ENCODE measurements around the gene ASB10. TPM values are rescaled to one million over a fixed set of nuclear protein-coding genes. Genes with fewer than 3 reads are reported as not detected.

ASB10 gene
- total and polyA plus RNA-seq, 2 of the 13 experiments (the other 11 are each of a cell fraction or from before 2014, with no cell fraction given): not detected

- TF ChIP-seq ZNF710 (CRISPR knock-in tag; IDR thresholded peaks at IDR 0.05; ENCODE audit: borderline replicate concordance) (peak; percentile 38; the same call in 1 of the 2 replicates), SRY (CRISPR knock-in tag; IDR thresholded peaks at IDR 0.05) (0 out of 2 replicates have a peak, but pooled peaks have one; percentile 46), KLF16 (CRISPR knock-in tag; IDR thresholded peaks at IDR 0.05) (no peak; a peak in 2 of 4 replicates), ZNF574 (CRISPR knock-in tag; IDR thresholded peaks at IDR 0.05) (peak; percentile 100), DMAP1 (CRISPR knock-in tag; IDR thresholded peaks at IDR 0.05) (peak; percentile 74), ESRRA (CRISPR knock-in tag; IDR thresholded peaks at IDR 0.05; ENCODE audit: low read depth) (no peak), ZNF839 (CRISPR knock-in tag; IDR thresholded peaks at IDR 0.05; ENCODE audit: borderline replicate concordance) (0 out of 2 replicates have a peak, but pooled peaks have one; percentile 2), KMT2B (CRISPR knock-in tag; IDR thresholded peaks at IDR 0.05) (peak; percentile 56; the same call in 1 of the 2 replicates), FOXK2 (IDR thresholded peaks at IDR 0.05) (no peak), ZNF205 (CRISPR knock-in tag; IDR thresholded peaks at IDR 0.05) (no peak; the same call in 1 of the 2 replicates), GLI4 (CRISPR knock-in tag; IDR thresholded peaks at IDR 0.05; ENCODE audit: borderline replicate concordance) (no peak), NRL (CRISPR knock-in tag; IDR thresholded peaks at IDR 0.05; ENCODE audit: borderline replicate concordance) (no peak), ZKSCAN1 (IDR thresholded peaks at IDR 0.05; ENCODE audit: low read length) (no peak), IRX3 (CRISPR knock-in tag; IDR thresholded peaks at IDR 0.05; ENCODE audit: borderline replicate concordance, low read depth) (no peak), ZNF24 (IDR thresholded peaks at IDR 0.05) (no peak), ZBTB3 (CRISPR knock-in tag; IDR thresholded peaks at IDR 0.05; ENCODE audit: borderline replicate concordance, low read depth) (no peak), ZNF564 (CRISPR knock-in tag; IDR thresholded peaks at IDR 0.05) (no peak), ZNF546 (CRISPR knock-in tag; conservative IDR thresholded peaks at IDR 0.05) (no peak), HOXD1 (CRISPR knock-in tag; IDR thresholded peaks at IDR 0.05) (0 out of 2 replicates have a peak, but pooled peaks have one; percentile 20), TGIF2 (CRISPR knock-in tag; IDR thresholded peaks at IDR 0.05) (no peak), NCOR1 (IDR thresholded peaks at IDR 0.05; ENCODE audit: borderline replicate concordance, low read length) (no peak), ZBED4 (CRISPR knock-in tag; IDR thresholded peaks at IDR 0.05; ENCODE audit: borderline replicate concordance) (no peak)
Observed at GRCh38 chr7:151232091-151232916, 45.3 kb upstream of the ASB10 start, which contains the start of gene CHPF2 (continued).
